Activated T-cell treated with anti-CD3 and anti-CD28 coated beads, Interleukin-2, amount 50 U/mL, for 4 hours (primary cell): ENCODE data around the gene INHBB. TPM values are rescaled to one million over a fixed set of nuclear protein-coding genes. Genes with fewer than 3 reads are reported as not detected.
A peak's percentile ranks its signal among the peaks of the same experiment; 100 is the strongest.

Source experiments
- ATAC-seq, 2 donors: fragments of 200-7000 bp; cut with Tn5 transposase; one replicate each; pipeline ENCODE4 v1.10.0; 2021
- DNase-seq: peaks from one replicate; pipeline ENCODE4 v3.0.0-alpha.2; 2020
- H3K27me3 Mint-ChIP-seq: one replicate; pipeline ENCODE4 v1.8.0; 2021; ENCODE audit warnings: low read depth, mixed read lengths
- H3K36me3 Mint-ChIP-seq: one replicate; pipeline ENCODE4 v1.8.0; 2022; ENCODE audit warnings: mixed read lengths; ENCODE audit not compliant: insufficient read depth
- H3K4me1 Mint-ChIP-seq: one replicate; pipeline ENCODE4 v1.8.0; 2021; ENCODE audit warnings: low read depth, mixed read lengths
- H3K4me3 Mint-ChIP-seq: one replicate; pipeline ENCODE4 v1.8.0; 2021; ENCODE audit warnings: mild to moderate bottlenecking, moderate library complexity, mixed read lengths
- H3K9me3 Mint-ChIP-seq: one replicate; pipeline ENCODE4 v1.8.0; 2021; ENCODE audit warnings: mixed read lengths
- total RNA-seq, 3 donors: library from RNA; stranded (reverse); gene quantifications; one replicate each; pipeline ENCODE4 v1.2.1, GENCODE V29; 2021

The INHBB gene
- total RNA-seq, 3 donors from 2014 or later: 0.11 to 0.16 TPM; not detected in 1

DNA sequence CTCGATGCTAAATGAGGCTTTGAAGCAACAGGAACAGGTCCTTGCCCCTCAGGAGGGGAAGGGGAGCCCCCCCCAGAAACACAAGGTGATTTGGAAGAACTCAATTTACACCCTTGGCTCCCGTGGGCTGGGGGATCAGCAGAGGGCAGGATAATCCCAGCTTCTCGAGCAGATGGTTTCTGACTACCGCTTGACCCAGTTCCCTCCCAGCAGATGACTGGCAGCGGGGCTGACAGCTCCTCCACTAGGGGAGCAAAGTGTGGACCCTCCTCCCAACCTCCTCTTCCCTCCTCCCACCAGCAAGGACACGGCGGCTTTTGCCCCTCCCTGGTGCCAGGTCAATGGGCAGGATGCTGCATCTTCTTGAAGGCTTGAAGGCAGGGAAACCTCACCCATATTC lies 3.5 kb upstream of the INHBB start:
- H3K27me3 Mint-ChIP-seq: peaks cover 57% of the 10 kb centered on the region

DNA sequence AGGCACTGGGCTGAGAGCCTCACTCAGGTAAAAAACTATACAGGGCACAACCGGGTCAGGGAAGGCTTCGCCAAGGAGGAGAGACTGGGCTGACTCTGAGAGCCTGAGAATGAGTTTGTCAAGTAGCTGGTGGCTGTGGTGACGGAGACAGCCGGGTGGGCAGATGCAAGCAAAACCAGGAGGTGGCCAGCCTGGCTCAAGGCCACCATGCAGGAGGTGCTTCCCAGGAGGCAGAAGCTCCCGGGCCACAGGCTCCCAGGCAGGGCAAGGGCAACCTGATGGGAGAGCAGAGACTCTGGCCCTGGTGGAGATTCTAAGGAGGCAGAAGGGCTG lies 2.9 kb upstream of the INHBB start:
- DNase-seq (no peak), ATAC-seq (no peak)
- Mint-ChIP-seq H3K9me3 (no peaks in the 10 kb centered on the region), H3K36me3 (no peaks in the 10 kb centered on the region), H3K4me1 (peaks cover 22% of the 10 kb centered on the region), H3K27me3 (peaks cover 60% of the 10 kb centered on the region), H3K4me3 (peak overlapping the region; percentile 49)

More for the DNA sequence above, 3.5 kb upstream of the INHBB start:
- no peaks in the 10 kb centered on the region for H3K9me3 Mint-ChIP-seq
- H3K4me1 Mint-ChIP-seq: peaks cover 18% of the 10 kb centered on the region
- no peak overlapping the region for H3K4me3 Mint-ChIP-seq
- H3K36me3 Mint-ChIP-seq: no peaks in the 10 kb centered on the region
- no peak for ATAC-seq
- no peak for DNase-seq

GRCh38 chr2:120343433-120344105 lies 2.4 kb upstream of the INHBB start:
- Mint-ChIP-seq H3K4me3 (peak overlapping the region; percentile 45), H3K9me3 (no peaks in the 10 kb centered on the region), H3K27me3 (peaks cover 59% of the 10 kb centered on the region), H3K36me3 (no peaks in the 10 kb centered on the region), H3K4me1 (peaks cover 22% of the 10 kb centered on the region)
- peak; percentile 41 for DNase-seq
- peak; percentile 49 to 51 for ATAC-seq

DNA sequence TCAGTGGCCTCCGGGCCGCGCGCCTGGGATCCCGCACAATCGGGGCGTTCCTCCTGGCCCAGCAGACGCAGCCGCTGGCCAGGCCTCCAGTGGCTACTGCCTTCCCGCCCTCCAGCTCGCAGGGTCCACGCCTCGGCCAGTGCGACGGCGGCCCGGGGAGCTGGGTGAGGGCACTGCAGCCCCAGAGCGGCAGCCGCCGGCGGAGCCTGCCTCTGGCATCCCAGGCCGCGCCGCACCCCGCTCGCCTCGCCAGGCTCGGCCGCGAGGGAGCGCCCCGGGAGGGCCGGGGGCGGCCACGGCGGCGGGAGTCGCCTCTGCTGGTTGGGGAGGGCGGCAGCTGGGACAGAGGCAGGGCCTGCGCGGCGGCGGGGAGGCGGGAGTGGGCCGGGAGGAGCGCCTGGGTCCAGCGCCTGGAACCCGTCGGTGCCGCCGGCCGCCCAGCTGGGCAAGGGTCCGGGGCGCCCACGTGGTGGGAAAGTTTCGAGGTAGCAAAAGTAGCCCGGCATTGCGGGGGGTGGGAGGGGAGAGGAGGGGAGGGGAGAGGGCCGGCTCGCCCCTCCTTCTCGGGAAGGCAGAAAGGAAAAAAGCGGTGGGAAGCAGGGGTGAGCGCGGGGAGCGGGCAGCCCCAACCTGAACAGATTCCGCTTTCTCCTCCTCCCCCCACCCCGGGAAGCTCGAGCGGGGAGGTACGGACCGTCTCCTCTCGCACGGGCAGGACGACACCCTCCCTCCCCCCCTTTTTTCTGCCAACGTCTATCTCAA lies 1.5 kb upstream of the INHBB start:
- no peaks in the 10 kb centered on the region for H3K36me3 Mint-ChIP-seq
- H3K9me3 Mint-ChIP-seq: no peaks in the 10 kb centered on the region
- peaks cover 22% of the 10 kb centered on the region for H3K4me1 Mint-ChIP-seq
- DNase-seq (no peak), ATAC-seq (peak in 1 of 2 donors; percentile 8)
- peak overlapping the region; percentile 29 for H3K4me3 Mint-ChIP-seq
- peaks cover 60% of the 10 kb centered on the region for H3K27me3 Mint-ChIP-seq

DNA sequence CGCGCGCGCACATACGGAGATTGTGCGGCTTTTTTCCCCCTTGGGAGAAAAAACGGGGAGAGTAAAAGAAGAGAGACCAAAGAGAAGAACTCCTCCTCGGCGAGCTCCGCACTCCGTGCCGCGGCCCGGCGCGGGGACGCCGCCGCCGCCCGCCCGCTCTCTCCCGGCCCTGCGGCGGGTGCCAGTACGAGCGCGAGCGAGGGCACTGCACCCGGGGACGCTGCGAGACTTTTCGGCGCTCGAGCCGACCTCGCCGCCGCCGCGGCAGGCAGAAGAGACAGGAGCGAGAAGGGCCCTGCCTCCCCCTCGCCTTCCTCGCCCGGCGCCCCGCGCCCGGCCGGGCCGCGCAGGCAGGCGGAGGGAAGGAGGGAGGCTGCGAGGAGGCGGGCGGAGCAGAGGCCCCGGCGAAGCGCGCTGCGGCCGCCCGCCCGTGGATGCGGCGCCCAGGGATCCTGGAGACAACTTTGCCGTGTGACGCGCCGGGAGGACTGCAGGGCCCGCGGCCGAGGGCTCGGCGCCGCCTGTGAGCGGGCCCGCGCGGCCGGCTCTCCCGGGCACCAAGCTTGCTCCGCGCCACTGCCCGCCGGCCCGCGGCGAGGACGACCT lies 857 bp upstream of the INHBB start:
- DNase-seq: no peak
- Mint-ChIP-seq H3K4me3 (peak overlapping the region; percentile 29), H3K27me3 (peaks cover 61% of the 10 kb centered on the region), H3K4me1 (peaks cover 22% of the 10 kb centered on the region), H3K36me3 (no peaks in the 10 kb centered on the region), H3K9me3 (no peaks in the 10 kb centered on the region)
- peak; percentile 41 for ATAC-seq

DNA sequence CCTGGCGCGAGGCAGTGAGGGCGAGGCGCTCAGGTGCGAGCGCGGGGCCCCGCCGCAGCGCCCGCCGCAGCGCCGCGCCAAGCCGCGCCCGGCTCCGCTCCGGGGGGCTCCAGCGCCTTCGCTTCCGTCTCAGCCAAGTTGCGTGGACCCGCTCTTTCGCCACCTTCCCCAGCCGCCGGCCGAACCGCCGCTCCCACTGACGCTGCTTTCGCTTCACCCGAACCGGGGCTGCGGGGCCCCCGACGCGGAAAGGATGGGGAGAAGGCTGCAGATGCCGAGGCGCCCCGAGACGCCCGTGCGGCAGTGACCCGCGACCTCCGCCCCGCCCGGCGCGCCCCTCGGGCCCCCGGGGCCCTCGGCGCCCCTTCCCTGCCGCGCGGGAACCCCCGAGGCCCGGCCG lies 328 bp upstream of the INHBB start:
- peaks cover 60% of the 10 kb centered on the region for H3K27me3 Mint-ChIP-seq
- H3K9me3 Mint-ChIP-seq: no peaks in the 10 kb centered on the region
- H3K36me3 Mint-ChIP-seq: no peaks in the 10 kb centered on the region
- H3K4me3 Mint-ChIP-seq: peak overlapping the region; percentile 38
- H3K4me1 Mint-ChIP-seq: peaks cover 22% of the 10 kb centered on the region
- DNase-seq (no peak), ATAC-seq (peak; percentile 15)

DNA sequence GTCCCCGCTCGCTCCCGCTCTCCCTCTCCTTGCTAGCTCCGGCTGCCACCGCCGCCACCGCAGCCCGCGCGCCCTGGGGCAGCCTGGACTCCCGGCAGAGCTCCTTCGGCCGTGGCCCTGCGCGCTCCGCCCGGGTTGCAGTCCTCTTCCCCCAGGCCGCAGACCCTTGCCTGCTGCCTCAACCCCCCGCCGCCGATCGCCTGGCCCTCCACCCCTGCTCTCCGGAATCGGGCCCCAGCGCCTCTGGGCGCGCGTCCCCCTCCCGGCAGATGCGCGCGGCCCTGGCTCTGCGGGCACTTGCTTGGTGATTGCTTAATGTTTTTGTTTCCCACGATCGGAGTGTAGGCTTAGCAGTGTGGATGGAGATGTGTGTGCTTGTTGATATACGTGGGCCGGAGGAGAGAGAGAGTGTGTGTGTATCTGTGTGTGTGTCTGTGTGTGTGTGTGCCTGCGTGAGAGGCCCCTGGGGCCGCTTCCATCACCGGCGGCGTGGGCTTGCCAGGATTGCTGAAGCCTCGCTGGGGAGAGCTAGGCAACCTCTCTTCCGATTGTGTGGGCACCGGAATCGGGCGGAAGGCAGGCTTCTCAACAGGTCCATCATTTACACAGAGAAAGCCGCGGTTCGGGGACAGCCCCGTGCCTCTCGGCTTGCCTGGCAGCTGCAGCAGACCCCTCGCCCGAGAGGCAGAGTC lies 877 bp downstream of the INHBB start:
- Mint-ChIP-seq H3K4me1 (peaks cover 22% of the 10 kb centered on the region), H3K9me3 (no peaks in the 10 kb centered on the region), H3K27me3 (peaks cover 54% of the 10 kb centered on the region), H3K36me3 (no peaks in the 10 kb centered on the region), H3K4me3 (peak overlapping the region; percentile 79)
- no peak for DNase-seq
- ATAC-seq: peak in 1 of 2 donors; percentile 7

DNA sequence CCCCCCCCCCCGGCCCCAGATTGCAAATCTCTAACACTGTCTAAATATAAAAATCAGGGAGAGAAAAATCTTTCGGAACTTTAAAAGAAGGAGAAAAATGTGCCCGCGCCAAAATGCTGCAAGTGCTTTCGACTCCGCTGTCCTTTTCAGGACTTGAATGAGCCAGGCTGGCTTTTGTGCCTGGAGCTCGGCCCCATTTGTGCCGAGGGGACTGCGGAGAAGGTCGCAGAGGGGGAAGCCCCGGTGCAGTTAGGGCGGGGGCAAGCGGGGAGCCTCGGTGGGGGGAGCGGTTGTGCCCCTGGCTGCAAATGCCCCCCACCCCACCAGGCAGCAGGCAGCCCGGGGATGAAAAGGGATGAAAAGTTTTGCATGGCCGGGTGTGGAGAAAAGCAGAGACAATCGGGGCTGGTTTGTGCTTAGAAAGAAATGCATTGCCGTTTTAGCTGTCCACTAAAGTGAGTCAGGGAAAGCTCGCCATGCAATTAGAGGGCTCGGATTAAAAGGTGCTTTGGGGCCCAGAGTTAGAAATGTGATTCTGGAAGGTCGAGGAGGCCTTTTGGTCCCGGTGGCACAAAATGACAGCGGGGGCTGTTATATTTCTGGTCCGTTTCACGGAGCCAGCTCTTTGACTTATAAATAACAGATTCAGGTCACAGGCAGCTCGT lies 1.6 kb downstream of the INHBB start:
- H3K4me1 Mint-ChIP-seq: peaks cover 22% of the 10 kb centered on the region
- DNase-seq (no peak), ATAC-seq (no peak)
- no peaks in the 10 kb centered on the region for H3K36me3 Mint-ChIP-seq
- peaks cover 49% of the 10 kb centered on the region for H3K27me3 Mint-ChIP-seq
- no peaks in the 10 kb centered on the region for H3K9me3 Mint-ChIP-seq
- peak overlapping the region; percentile 79 for H3K4me3 Mint-ChIP-seq

- H3K9me3 Mint-ChIP-seq: no peaks in the 10 kb centered on the region
- peaks cover 42% of the 10 kb centered on the region for H3K27me3 Mint-ChIP-seq
- H3K4me3 Mint-ChIP-seq: no peak overlapping the region
- no peak for ATAC-seq
- H3K4me1 Mint-ChIP-seq: peaks cover 17% of the 10 kb centered on the region
- H3K36me3 Mint-ChIP-seq: no peaks in the 10 kb centered on the region
- DNase-seq: no peak
Observed at GRCh38 chr2:120348134-120348736, 2.3 kb downstream of the INHBB start.

GRCh38 chr2:120348737-120349439 lies 3.0 kb downstream of the INHBB start:
- peaks cover 11% of the 10 kb centered on the region for H3K4me1 Mint-ChIP-seq
- no peaks in the 10 kb centered on the region for H3K36me3 Mint-ChIP-seq
- DNase-seq (no peak), ATAC-seq (no peak)
- H3K27me3 Mint-ChIP-seq: peaks cover 36% of the 10 kb centered on the region
- H3K9me3 Mint-ChIP-seq: no peaks in the 10 kb centered on the region
- no peak overlapping the region for H3K4me3 Mint-ChIP-seq

GRCh38 chr2:120349440-120349921 lies 3.5 kb downstream of the INHBB start:
- H3K9me3 Mint-ChIP-seq: no peaks in the 10 kb centered on the region
- H3K4me3 Mint-ChIP-seq: no peak overlapping the region
- ATAC-seq (no peak), DNase-seq (no peak)
- peaks cover 36% of the 10 kb centered on the region for H3K27me3 Mint-ChIP-seq
- peaks cover 11% of the 10 kb centered on the region for H3K4me1 Mint-ChIP-seq
- no peaks in the 10 kb centered on the region for H3K36me3 Mint-ChIP-seq

DNA sequence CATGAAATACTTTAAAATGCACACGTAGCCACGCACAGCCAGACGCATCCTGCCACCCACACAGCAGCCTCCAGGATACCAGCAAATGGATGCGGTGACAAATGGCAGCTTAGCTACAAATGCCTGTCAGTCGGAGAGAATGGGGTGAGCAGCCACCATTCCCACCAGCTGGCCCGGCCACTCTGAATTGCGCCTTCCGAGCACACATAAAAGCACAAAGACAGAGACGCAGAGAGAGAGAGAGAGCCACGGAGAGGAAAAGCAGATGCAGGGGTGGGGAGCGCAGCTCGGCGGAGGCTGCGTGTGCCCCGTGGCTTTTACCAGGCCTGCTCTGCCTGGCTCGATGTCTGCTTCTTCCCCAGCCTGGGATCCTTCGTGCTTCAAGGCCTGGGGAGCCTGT lies 4.1 kb downstream of the INHBB start:
- no peak for ATAC-seq
- DNase-seq: no peak
- H3K27me3 Mint-ChIP-seq: peaks cover 36% of the 10 kb centered on the region
- H3K4me3 Mint-ChIP-seq: no peak overlapping the region
- no peaks in the 10 kb centered on the region for H3K9me3 Mint-ChIP-seq
- H3K4me1 Mint-ChIP-seq: peaks cover 11% of the 10 kb centered on the region
- H3K36me3 Mint-ChIP-seq: no peaks in the 10 kb centered on the region

GRCh38 chr2:120350801-120351320 lies 4.9 kb downstream of the INHBB start:
- H3K4me3 Mint-ChIP-seq: no peak overlapping the region
- ATAC-seq (no peak), DNase-seq (no peak)
- no peaks in the 10 kb centered on the region for H3K36me3 Mint-ChIP-seq
- no peaks in the 10 kb centered on the region for H3K9me3 Mint-ChIP-seq
- peaks cover 11% of the 10 kb centered on the region for H3K4me1 Mint-ChIP-seq
- H3K27me3 Mint-ChIP-seq: peaks cover 36% of the 10 kb centered on the region
